ENCODE measurements around the gene AGER.
A peak's percentile ranks its signal among the peaks of the same experiment; 100 is the strongest.

DNA sequence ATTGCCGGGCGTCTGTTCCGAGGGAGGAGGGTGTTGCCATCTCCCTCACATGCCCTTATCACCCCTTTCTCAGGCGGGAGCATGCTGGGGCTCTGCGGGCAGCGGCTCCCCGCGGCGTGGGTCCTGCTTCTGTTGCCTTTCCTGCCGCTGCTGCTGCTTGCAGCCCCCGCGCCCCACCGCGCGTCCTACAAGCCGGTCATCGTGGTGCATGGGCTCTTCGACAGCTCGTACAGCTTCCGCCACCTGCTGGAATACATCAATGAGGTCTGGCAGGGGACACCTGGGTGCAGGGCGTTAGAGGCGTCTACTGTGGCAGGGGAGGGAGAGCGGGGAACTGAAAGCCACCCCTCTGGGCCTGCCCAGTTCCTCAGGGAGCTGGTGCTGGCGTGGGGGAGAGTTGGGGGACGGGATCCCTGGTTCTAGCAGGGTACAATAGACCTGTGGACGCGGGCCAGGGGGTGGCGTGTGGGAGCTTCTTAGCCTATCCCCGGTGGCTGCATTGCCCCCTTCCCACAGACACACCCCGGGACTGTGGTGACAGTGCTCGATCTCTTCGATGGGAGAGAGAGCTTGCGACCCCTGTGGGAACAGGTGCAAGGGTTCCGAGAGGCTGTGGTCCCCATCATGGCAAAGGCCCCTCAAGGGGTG is 29.4 kb downstream of the AGER start:
- TF ChIP-seq KLF9 (tag by site-specific recombination; IDR thresholded peaks at IDR 0.05; ENCODE audit: low read depth) (no peak; the same call in 1 of the 2 replicates), GLIS2 (tag by site-specific recombination; IDR thresholded peaks at IDR 0.05) (peak; percentile 78), ZNF768 (tag by site-specific recombination; IDR thresholded peaks at IDR 0.05) (no peak), ZNF354C (tag by site-specific recombination; IDR thresholded peaks at IDR 0.05; ENCODE audit: borderline replicate concordance, low read depth) (no peak), BCL11A (tag by site-specific recombination; IDR thresholded peaks at IDR 0.05; ENCODE audit: low read depth) (no peak), ZFP37 (tag by site-specific recombination; IDR thresholded peaks at IDR 0.05) (no peak; the same call in 1 of the 2 replicates), ZNF785 (tag by site-specific recombination; IDR thresholded peaks at IDR 0.05) (no peak), YY2 (tag by site-specific recombination; IDR thresholded peaks at IDR 0.05) (no peak)
- TF ChIP-seq, protein P1, sequence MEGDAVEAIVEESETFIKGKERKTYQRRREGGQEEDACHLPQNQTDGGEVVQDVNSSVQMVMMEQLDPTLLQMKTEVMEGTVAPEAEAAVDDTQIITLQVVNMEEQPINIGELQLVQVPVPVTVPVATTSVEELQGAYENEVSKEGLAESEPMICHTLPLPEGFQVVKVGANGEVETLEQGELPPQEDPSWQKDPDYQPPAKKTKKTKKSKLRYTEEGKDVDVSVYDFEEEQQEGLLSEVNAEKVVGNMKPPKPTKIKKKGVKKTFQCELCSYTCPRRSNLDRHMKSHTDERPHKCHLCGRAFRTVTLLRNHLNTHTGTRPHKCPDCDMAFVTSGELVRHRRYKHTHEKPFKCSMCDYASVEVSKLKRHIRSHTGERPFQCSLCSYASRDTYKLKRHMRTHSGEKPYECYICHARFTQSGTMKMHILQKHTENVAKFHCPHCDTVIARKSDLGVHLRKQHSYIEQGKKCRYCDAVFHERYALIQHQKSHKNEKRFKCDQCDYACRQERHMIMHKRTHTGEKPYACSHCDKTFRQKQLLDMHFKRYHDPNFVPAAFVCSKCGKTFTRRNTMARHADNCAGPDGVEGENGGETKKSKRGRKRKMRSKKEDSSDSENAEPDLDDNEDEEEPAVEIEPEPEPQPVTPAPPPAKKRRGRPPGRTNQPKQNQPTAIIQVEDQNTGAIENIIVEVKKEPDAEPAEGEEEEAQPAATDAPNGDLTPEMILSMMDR (tag by site-specific recombination; IDR thresholded peaks at IDR 0.05), result peak; percentile 93
- TF ChIP-seq, protein P2, sequence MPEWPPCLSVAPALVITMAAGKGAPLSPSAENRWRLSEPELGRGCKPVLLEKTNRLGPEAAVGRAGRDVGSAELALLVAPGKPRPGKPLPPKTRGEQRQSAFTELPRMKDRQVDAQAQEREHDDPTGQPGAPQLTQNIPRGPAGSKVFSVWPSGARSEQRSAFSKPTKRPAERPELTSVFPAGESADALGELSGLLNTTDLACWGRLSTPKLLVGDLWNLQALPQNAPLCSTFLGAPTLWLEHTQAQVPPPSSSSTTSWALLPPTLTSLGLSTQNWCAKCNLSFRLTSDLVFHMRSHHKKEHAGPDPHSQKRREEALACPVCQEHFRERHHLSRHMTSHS (tag by site-specific recombination; IDR thresholded peaks at IDR 0.05), result no peak
- TF ChIP-seq, protein P3, sequence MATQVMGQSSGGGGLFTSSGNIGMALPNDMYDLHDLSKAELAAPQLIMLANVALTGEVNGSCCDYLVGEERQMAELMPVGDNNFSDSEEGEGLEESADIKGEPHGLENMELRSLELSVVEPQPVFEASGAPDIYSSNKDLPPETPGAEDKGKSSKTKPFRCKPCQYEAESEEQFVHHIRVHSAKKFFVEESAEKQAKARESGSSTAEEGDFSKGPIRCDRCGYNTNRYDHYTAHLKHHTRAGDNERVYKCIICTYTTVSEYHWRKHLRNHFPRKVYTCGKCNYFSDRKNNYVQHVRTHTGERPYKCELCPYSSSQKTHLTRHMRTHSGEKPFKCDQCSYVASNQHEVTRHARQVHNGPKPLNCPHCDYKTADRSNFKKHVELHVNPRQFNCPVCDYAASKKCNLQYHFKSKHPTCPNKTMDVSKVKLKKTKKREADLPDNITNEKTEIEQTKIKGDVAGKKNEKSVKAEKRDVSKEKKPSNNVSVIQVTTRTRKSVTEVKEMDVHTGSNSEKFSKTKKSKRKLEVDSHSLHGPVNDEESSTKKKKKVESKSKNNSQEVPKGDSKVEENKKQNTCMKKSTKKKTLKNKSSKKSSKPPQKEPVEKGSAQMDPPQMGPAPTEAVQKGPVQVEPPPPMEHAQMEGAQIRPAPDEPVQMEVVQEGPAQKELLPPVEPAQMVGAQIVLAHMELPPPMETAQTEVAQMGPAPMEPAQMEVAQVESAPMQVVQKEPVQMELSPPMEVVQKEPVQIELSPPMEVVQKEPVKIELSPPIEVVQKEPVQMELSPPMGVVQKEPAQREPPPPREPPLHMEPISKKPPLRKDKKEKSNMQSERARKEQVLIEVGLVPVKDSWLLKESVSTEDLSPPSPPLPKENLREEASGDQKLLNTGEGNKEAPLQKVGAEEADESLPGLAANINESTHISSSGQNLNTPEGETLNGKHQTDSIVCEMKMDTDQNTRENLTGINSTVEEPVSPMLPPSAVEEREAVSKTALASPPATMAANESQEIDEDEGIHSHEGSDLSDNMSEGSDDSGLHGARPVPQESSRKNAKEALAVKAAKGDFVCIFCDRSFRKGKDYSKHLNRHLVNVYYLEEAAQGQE (tag by site-specific recombination; IDR thresholded peaks at IDR 0.05), result no peak
